ENCODE results near the gene ARF6. TPM values are rescaled to one million over a fixed set of nuclear protein-coding genes. Genes with fewer than 3 reads are reported as not detected.

Gene ARF6
- total RNA-seq, 1 donor: 58.6 TPM

DNA sequence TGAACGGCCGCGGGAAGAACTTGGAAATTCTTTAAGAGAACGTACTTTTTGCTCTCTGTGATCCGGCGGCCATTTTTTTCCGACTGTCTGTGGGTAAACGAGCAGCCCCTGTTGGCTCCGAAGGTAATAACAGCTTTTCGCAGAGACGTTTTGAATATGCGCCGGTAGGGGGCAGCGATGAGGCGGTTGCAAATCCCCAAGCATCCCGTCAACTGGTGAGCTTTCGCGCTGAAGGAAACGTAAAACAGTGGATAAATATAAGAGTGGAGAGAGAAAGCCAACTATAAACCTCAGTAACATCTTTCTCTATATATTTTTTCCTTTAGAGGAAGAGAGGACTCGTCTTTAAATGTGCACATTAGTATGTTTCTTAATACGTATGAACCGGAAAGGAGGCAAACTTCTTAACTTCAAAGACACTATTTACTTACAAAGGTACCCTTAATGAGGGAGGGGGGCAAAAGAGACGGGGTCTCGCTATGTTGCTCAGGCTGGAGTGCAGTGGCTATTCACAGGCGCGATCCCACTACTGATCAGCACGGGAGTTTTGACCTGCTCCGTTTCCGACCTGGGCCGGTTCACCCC is 30.7 kb upstream of the ARF6 start:
- TF ChIP-seq, protein P1, sequence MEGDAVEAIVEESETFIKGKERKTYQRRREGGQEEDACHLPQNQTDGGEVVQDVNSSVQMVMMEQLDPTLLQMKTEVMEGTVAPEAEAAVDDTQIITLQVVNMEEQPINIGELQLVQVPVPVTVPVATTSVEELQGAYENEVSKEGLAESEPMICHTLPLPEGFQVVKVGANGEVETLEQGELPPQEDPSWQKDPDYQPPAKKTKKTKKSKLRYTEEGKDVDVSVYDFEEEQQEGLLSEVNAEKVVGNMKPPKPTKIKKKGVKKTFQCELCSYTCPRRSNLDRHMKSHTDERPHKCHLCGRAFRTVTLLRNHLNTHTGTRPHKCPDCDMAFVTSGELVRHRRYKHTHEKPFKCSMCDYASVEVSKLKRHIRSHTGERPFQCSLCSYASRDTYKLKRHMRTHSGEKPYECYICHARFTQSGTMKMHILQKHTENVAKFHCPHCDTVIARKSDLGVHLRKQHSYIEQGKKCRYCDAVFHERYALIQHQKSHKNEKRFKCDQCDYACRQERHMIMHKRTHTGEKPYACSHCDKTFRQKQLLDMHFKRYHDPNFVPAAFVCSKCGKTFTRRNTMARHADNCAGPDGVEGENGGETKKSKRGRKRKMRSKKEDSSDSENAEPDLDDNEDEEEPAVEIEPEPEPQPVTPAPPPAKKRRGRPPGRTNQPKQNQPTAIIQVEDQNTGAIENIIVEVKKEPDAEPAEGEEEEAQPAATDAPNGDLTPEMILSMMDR (IDR thresholded peaks at IDR 0.05; ENCODE audit: extremely low read depth, low read depth, low read length): peak; percentile 100
- DNase-seq (ENCODE audit: insufficient read length, low spot score, missing footprints): peak; percentile 75
- peak overlapping the region; percentile 99 for H3K4me2 ChIP-seq (ENCODE audit: insufficient read depth, low read length)
- no peaks in the 10 kb centered on the region for H3K27me3 ChIP-seq (ENCODE audit: insufficient read depth, low read length)
- peaks cover 20% of the 10 kb centered on the region for H3K4me1 ChIP-seq (ENCODE audit: insufficient read depth, low read length)
- H3K27ac ChIP-seq (ENCODE audit: low read depth, low read length): peak overlapping the region; percentile 99
- H3K9me3 ChIP-seq (ENCODE audit: low read depth, low read length): no peaks in the 10 kb centered on the region
- H3K4me3 ChIP-seq (ENCODE audit: insufficient read depth, low read length): peak overlapping the region; percentile 90
- H2AFZ ChIP-seq (ENCODE audit: low read length): peak overlapping the region; percentile 99
- H3K79me2 ChIP-seq (ENCODE audit: insufficient read depth, low read length): no peaks in the 10 kb centered on the region
- H3K36me3 ChIP-seq (ENCODE audit: insufficient read depth, low read length): no peaks in the 10 kb centered on the region
- H4K20me1 ChIP-seq (ENCODE audit: insufficient read depth, low read length): no peaks in the 10 kb centered on the region

DNA sequence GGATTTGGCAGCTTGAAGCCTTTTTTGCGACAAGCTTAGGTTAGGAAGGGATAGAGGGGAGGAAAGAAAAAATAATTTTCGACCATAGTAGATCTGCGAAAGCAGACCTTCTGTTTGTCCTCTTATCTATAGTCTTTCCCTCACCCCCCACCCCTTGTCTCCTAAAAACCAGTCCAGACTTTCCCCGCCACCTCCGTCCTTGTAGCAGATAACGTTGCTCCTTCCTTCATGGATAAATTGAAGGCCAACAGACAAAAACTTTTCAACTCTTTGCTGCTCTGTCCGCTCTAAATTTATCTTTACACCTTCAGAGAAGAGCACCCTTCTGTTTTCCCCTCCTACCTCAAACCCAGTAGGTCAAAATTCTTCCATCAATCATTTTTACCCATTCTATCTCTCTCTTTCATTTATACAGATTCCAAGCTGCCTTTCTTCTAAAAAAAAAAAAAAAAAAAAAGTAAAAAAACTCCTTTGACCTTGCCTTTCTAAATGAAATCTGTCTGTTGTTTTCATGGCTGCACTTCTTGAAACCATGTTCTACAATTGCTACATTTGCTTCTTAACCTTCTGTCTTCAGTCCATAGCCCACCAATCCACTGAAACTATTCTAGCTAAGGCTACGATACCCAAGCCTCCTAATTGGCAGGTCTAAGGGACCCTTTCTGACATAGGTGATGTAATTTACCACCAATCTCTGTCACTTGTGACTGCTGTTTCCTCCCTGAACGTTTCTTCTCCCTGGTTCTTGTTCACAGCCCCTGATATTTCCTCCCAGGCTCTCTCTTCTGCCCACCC is 29.2 kb upstream of the ARF6 start:
- no peaks in the 10 kb centered on the region for H4K20me1 ChIP-seq (ENCODE audit: insufficient read depth, low read length)

DNA sequence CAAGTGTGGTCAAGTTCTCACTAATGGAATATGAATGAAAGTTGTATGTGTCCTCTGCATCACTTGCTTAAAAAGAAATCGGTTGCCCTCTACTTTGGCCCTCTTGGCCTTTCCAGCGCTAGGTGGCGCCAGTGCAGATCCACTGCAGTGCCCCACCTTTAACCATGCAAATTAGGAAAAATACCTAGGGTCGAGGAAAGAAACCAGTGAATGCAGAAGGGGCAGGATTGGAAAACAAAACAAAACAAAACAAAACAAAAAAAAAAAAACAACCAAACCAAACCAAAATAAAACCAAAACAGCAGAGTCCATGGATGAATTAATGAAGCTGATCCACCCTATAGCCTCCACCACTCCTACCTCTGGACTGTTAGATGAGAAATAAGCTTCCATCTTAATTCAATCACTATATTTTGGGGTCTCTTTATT is 27.4 kb upstream of the ARF6 start:
- Histone ChIP-seq H3K4me2 (ENCODE audit: insufficient read depth, low read length) (peak overlapping the region; percentile 21), H3K27ac (ENCODE audit: low read depth, low read length) (no peak overlapping the region), H3K9me3 (ENCODE audit: low read depth, low read length) (no peaks in the 10 kb centered on the region), H3K4me1 (ENCODE audit: insufficient read depth, low read length) (peaks cover 26% of the 10 kb centered on the region), H3K36me3 (ENCODE audit: insufficient read depth, low read length) (no peaks in the 10 kb centered on the region), H3K4me3 (ENCODE audit: insufficient read depth, low read length) (no peak overlapping the region), H3K27me3 (ENCODE audit: insufficient read depth, low read length) (no peaks in the 10 kb centered on the region), H3K79me2 (ENCODE audit: insufficient read depth, low read length) (no peaks in the 10 kb centered on the region), H2AFZ (ENCODE audit: low read length) (peak overlapping the region; percentile 19), H4K20me1 (ENCODE audit: insufficient read depth, low read length) (no peaks in the 10 kb centered on the region)
- peak; percentile 25 for DNase-seq (ENCODE audit: insufficient read length, low spot score, missing footprints)
- TF ChIP-seq, protein P1 (IDR thresholded peaks at IDR 0.05; ENCODE audit: extremely low read depth, low read depth, low read length): peak; percentile 99

More for the DNA sequence above, 29.2 kb upstream of the ARF6 start:
- peak overlapping the region; percentile 100 for H3K4me2 ChIP-seq (ENCODE audit: insufficient read depth, low read length)
- no peaks in the 10 kb centered on the region for H3K9me3 ChIP-seq (ENCODE audit: low read depth, low read length)
- peak; percentile 1 for DNase-seq (ENCODE audit: insufficient read length, low spot score, missing footprints)
- H3K27me3 ChIP-seq (ENCODE audit: insufficient read depth, low read length): no peaks in the 10 kb centered on the region
- H2AFZ ChIP-seq (ENCODE audit: low read length): peak overlapping the region; percentile 96
- peak overlapping the region; percentile 98 for H3K27ac ChIP-seq (ENCODE audit: low read depth, low read length)
- TF ChIP-seq, protein P1 (IDR thresholded peaks at IDR 0.05; ENCODE audit: extremely low read depth, low read depth, low read length): no peak
- no peaks in the 10 kb centered on the region for H3K36me3 ChIP-seq (ENCODE audit: insufficient read depth, low read length)
- H3K79me2 ChIP-seq (ENCODE audit: insufficient read depth, low read length): no peaks in the 10 kb centered on the region
- peaks cover 25% of the 10 kb centered on the region for H3K4me1 ChIP-seq (ENCODE audit: insufficient read depth, low read length)
- peak overlapping the region; percentile 90 for H3K4me3 ChIP-seq (ENCODE audit: insufficient read depth, low read length)

Measured in osteoblast (primary cell).